HG02943 (cell line): ENCODE data around the gene PADI2.

Source experiments
- ATAC-seq: cut with Tn5 transposase; IDR thresholded peaks from one replicate; pipeline ENCODE4 v1.9.1; 2021; ENCODE audit warnings: mild to moderate bottlenecking, low read depth, moderate library complexity; ENCODE audit not compliant: unreplicated experiment

Gene PADI2

DNA sequence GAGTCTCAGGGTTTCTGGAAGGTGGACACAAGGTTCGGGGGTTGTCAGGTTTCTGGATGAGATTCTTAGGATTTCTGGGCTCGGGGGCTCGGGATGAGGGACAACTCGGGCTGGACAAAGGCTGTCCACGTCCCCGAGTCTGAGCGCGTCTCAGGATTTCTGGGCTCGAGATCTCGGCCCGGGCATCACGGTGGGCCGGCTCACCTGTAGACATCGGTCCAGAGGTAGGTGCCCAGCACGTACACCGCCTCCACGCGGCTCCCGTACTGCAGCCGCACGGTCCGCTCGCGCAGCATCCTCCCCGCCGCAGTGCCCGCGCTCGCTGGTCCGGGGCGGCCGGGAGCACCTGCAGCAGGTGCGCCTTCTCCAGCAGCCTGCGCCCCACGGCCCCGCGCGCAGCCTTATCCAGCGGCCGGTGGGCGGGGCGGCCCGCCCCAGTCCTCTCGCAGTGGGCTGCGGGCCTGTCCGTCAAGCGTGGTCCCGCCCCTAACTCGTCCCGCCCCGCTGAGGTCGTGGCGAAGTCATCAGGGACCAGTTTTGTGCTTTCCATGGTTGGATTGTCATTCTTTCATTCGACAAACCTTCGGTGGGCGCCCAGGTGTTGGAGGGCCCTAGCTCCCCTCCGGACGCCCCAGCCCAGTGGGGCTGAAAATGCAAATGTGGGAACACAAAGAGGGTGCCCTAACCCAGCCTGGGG, at the start of gene PADI2:
PADI2 (minus strand) TSS at position 376 of the 697 bp plus-strand sequence; CDS start at position 296, 80 bp downstream.
- ATAC-seq: no peak

DNA sequence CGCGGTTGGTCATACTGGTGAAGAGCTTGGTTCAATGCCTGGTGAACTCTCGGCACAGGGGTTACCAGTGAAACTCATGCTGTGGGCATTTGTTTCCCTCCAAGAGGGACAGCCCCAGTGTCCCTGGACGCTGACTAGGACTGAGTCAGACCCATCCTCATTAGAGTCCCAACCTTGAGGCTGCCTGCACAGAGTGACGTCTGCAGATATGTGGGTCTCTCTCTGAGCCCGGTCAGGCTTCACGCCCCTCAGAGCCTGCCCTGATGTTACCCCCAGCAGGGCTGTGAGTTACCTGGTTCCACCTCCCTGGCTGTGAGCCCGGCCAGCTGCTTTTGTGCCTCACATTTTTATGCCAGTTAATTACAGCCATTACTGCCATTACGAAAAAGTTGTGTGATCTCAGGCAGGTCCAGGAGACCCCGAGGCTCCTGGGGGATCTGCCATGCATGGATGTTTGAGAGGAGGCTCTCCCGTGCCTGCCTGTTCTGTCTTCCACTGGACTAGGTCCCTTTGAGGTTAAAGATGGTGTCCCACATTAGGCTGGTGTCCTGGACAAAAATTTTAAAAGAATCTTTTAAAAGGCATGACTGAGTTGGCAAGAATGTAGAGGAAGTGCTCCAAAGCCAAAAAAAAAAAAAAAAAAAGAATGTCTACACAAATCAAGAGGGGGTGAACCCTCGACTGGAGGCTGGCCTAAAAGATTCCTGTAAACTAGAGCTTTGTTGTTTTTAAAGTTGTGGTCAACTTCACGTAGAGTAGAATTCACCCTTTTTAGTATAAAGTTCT, 49.0 kb upstream of the PADI2 start:
- no peak for ATAC-seq

DNA sequence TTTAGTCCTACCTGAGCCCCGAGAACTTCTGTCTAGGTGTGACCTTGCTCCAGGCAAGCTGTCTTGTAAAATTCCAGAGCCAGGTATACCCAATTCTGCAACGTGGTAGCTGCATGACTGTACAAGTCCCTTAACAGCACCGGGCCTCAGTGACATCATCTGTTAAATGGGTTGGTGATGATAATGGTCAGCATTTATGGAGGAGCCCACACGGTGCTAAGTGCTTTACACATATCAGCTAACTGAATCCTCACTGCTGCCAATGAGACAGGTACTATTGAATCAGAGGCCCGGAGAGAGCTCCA, 48.5 kb upstream of the PADI2 start:
- no peak for ATAC-seq

GRCh38 chr1:17167041-17167785, 48.0 kb upstream of the PADI2 start:
- ATAC-seq: no peak

GRCh38 chr1:17165823-17166222, 46.6 kb upstream of the PADI2 start:
- ATAC-seq: no peak

DNA sequence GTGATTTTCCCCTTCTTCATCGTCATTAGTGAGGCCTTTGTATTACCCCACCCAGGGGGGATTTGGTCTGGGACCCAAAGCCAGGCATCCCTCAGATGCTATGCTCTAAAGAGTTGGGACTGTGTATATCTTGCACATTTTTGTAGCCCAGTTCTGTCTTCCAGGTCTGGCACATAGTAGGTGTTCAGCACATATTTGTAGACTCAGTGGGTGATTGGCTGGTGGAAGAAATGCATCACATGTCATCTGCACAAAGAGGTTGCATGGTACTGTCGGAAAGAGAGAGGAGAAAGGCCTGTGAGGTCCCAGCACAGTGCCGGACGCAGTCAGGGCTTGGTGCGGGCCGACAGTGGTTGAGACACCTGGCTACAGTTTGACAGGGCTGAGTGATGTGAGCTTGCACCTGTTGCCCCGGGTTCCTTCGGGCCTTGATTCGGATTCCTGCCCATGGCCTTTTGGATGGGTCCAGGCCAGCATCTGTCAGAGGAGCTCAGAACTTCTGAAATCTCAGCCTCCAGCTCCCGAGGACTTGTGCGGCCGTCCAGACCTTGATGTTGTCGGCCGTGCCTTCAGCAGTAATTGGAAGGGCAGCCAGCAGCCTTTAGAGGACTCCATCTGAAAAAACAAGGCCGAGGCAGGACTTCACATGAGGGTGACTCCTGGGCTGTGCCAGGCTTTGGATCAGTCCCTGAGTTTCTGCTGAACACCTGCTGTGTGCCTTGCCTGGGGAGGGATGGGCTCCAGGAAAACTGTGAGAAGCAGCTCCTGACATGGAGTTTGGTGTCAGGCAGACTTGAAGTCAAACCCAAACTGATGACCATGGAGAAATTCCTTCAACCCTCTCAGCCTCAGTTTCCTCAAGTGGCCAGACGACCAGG, 44.8 kb upstream of the PADI2 start:
- ATAC-seq: no peak

GRCh38 chr1:17163371-17163770, 44.1 kb upstream of the PADI2 start:
- ATAC-seq: no peak

GRCh38 chr1:17162941-17163340, 43.7 kb upstream of the PADI2 start:
- ATAC-seq: no peak

GRCh38 chr1:17161926-17162800, 42.9 kb upstream of the PADI2 start:
- no peak for ATAC-seq

DNA sequence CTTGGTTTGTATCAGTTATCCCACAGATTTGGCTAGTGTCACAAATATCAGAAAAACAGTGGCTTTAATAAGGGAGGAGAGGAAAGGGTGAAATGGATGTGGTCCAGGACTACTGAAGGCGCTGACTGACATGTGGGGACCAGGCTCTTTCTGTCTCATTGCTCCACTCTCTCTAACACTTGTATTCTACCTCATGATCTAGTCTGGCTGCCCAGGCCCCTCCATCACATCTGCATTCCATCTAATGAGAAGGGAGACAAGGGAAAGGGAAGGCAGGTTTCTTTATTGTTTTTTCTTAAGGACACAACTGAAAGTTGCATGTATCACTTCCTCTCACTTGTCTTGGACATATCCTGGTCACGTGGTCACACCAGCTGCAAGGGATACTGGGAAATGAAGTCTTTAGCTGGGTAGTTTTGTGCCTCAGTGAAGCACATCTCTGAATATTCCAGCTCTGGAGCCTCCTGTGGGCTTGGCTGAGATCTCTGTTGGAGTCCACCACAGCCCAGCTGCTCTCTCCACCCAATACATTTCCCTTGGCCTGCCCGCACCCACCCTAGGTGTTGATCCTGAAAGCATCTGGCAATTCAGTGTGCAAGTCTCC, 42.0 kb upstream of the PADI2 start:
- ATAC-seq: no peak

DNA sequence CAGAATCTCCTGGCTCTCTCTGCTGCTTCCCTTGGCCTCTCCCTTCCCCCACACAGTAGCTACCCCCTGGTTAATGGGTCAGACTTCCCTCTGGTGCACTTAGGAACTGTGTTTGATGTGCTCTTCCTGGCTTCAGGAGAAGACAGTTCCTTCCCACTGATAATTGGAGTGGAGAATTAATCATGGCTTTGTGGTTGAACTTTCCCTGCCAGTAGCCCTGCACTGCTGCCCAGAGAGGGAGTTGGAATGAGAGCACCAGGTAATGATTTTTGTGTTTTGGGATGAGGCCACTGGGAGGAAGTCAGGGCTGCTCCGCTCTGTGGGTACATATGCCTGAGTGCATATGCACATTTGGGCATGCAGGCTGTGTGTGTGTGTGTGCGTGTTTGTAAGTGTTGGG, 39.7 kb upstream of the PADI2 start:
- ATAC-seq: no peak

GRCh38 chr1:17156108-17156507, 36.9 kb upstream of the PADI2 start:
- no peak for ATAC-seq

DNA sequence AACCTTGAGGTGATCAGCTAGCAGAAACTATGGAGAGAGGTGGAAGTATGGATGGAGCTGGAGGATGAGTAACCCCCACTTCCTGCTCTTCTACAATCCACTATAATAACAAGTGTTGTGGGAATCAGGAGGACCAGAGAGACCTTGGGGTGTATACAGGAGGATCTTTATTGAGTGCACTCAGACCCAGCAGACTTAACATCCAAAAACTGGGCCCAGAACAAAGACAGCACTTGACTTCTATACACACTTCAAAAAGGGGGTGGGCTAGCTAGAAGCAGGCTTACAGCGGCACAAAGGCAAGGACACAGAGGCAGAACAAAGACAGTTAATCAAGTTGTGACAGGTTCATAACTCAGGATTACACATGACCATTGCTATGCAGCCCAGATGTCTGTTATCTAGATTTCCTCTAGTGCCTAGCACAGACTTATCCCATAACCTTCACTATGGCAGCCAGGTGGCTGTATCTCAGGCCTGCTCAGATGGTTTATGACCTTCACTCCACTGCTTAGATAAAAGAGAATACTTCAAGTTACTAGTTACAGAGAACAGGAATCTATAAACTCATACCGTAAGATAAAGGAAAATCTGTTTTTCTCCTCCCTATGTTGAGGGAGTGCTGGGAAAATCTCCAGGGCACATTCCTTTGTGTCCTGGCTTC, 36.1 kb upstream of the PADI2 start:
- ATAC-seq: no peak

DNA sequence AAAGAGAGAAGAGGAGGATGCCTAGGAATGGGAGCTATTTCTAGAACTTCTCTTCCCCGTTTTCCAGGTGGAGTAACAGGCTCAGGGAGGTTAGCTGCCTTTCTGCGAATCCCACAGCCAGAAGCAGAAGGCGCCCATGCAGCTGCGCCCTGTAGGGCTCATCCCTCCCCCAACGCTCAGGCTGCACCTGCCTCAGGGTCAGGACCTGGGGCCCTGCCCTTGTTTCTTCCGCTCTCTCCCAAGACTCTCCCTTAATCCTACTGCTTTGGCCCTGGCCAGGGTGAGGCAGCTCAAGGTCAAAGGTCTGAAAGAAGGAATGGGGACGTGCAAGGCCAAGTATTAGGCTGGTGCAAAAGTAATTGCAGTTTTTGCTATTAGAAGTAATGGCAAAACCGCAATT, 30.5 kb upstream of the PADI2 start:
- ATAC-seq: no peak

GRCh38 chr1:17148950-17149608, 29.8 kb upstream of the PADI2 start:
- ATAC-seq: no peak

GRCh38 chr1:17145648-17146047, 26.4 kb upstream of the PADI2 start:
- no peak for ATAC-seq

GRCh38 chr1:17143760-17144159, 24.5 kb upstream of the PADI2 start:
- ATAC-seq: no peak
